ES-I3 (cell line): Measurements from ENCODE around the gene FMO1.

Experiments
- H3K36me3 ChIP-seq: 2 replicates; pipeline ENCODE4 v1.6.1; 2013; ENCODE audit warnings: mild to moderate bottlenecking, low read length, control low read depth, moderate library complexity; ENCODE audit not compliant: insufficient read depth
- H3K4me1 ChIP-seq: 2 replicates; pipeline ENCODE4 v1.6.1; 2013; ENCODE audit warnings: mild to moderate bottlenecking, control low read depth, low read length; ENCODE audit not compliant: insufficient read depth
- H3K9ac ChIP-seq: 2 replicates; pipeline ENCODE4 v1.6.1; 2013; ENCODE audit warnings: low read depth, mild to moderate bottlenecking, low read length, moderate library complexity
- H3K9me3 ChIP-seq: 2 replicates; pipeline ENCODE4 v1.6.1; 2013; ENCODE audit warnings: mild to moderate bottlenecking, low read length, moderate library complexity; ENCODE audit not compliant: control insufficient read depth, insufficient read depth

The FMO1 gene, protein sequence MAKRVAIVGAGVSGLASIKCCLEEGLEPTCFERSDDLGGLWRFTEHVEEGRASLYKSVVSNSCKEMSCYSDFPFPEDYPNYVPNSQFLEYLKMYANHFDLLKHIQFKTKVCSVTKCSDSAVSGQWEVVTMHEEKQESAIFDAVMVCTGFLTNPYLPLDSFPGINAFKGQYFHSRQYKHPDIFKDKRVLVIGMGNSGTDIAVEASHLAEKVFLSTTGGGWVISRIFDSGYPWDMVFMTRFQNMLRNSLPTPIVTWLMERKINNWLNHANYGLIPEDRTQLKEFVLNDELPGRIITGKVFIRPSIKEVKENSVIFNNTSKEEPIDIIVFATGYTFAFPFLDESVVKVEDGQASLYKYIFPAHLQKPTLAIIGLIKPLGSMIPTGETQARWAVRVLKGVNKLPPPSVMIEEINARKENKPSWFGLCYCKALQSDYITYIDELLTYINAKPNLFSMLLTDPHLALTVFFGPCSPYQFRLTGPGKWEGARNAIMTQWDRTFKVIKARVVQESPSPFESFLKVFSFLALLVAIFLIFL

DNA sequence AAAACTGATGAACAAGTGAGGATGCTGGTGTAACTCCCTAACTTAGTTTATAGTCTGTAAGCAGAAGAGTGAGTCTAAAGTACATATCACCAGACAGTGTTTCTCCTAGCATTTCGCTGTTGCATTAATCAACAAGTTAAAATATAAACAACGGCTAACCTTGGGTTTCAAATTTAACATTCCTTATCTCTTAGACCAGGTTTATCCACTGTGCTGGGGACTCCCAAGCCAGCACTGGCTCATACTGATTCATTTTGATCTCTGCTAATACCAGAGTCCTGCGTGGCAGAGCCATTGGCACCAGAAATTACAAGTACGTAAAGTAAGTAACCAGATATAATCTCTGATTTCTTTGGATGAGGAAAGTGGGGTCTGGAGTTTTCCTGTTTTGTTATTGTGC lies at the start of gene FMO1:
FMO1 (plus strand) TSS at position 193 of the 400 bp plus-strand sequence. CDS start 9,594 bp downstream, outside the sequence.
- Histone ChIP-seq H3K36me3 (no peaks in the 10 kb centered on the region), H3K9me3 (no peaks in the 10 kb centered on the region), H3K9ac (no peak within 1 kb of the TSS), H3K4me1 (no peaks in the 10 kb centered on the region)

DNA sequence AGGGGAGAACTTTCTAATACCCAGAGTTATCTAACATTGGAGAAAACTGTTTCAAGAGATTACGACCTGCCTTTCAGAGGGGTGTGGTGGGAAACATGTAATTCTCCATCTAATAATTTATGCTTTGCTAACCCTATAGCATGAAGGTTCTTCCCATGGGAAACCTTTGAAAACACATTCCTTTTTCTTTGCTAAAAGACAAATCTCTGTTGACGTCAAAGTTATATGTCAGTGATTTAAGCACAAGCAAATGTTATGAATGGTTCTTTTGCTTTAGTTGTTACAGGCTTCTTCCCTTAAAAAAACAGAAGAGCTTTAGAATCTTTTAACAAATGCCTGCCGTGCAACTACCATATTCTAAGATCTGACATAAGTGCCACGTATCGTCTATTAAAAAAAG lies 44.0 kb upstream of the FMO1 start:
- Histone ChIP-seq H3K9me3 (no peaks in the 10 kb centered on the region), H3K36me3 (no peaks in the 10 kb centered on the region), H3K4me1 (no peaks in the 10 kb centered on the region), H3K9ac (no peak overlapping the region)

DNA sequence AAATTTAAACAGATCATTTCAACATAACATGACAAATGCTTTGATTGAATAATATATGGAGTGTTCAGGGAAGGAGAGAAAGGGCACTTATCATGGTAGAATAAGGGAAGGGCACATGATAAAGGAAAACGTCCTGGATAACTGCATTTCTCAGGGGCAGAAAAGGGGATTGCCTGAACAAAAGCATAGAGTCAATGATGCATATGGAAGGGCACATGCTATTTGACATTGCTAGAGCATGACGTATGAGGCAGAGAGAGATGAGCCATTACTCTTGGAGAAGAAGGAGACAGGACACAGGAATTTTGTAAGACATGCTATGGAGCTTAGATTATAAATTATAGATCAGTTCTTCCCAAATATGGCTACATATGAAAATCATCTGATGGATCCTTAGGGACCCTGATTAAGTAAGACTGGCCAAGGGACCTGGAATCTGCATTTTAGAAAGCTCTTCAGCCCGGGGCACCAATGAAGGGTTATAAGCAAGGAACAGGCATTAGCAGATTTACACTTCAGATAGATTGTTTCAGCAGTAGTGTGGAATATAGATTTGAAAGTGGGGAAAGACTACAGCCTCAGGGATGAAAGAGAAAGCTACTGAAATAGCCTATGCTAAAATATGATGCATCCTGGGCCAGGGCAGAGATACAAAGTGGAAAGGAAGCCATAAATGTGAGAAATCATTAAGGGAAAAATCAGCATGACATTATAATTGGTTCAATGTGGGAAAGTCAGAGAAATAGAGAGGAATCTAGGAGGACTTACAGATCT lies 41.9 kb upstream of the FMO1 start:
- no peaks in the 10 kb centered on the region for H3K9me3 ChIP-seq
- no peaks in the 10 kb centered on the region for H3K36me3 ChIP-seq
- peaks cover 6% of the 10 kb centered on the region for H3K4me1 ChIP-seq
- no peak overlapping the region for H3K9ac ChIP-seq

DNA sequence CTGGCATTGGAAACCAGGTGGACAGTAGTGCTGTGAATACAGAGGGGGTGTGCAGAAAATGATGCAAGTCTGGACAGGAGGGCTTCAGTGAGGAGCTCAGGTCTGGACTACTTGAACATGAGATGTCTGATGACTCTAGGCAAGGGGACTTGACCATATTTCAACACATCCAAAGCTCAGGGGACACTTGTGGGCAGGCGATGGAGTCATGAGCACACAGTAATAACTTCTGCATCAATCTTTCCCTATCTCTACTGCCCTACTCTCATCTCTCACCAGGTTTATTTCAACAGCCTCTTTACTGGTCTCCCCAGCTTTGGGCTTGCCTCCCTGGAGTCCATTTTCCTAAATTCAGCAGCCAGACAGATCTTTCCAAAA lies 41.3 kb upstream of the FMO1 start:
- Histone ChIP-seq H3K9me3 (no peaks in the 10 kb centered on the region), H3K9ac (no peak overlapping the region), H3K4me1 (peaks cover 6% of the 10 kb centered on the region), H3K36me3 (no peaks in the 10 kb centered on the region)

DNA sequence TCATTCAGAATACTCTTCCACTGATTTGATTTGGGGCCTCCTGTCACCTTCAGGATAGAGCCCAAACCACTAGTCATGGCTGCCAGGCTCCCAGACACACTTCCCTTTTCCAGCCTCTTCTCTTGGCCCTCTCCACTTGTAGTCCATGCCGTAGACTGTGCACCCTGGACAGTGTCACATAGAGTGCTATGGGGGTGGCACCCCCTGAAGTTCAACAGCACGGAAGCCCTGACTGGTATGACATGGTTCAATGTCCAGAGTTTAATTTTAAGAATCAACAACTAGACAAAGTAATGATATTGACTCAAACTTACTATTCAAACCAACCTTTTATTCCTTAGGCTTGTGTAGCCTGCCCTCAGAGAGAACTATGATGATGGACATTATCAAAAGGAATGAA lies 40.9 kb upstream of the FMO1 start:
- Histone ChIP-seq H3K9ac (no peak overlapping the region), H3K9me3 (no peaks in the 10 kb centered on the region), H3K4me1 (peaks cover 6% of the 10 kb centered on the region), H3K36me3 (no peaks in the 10 kb centered on the region)

DNA sequence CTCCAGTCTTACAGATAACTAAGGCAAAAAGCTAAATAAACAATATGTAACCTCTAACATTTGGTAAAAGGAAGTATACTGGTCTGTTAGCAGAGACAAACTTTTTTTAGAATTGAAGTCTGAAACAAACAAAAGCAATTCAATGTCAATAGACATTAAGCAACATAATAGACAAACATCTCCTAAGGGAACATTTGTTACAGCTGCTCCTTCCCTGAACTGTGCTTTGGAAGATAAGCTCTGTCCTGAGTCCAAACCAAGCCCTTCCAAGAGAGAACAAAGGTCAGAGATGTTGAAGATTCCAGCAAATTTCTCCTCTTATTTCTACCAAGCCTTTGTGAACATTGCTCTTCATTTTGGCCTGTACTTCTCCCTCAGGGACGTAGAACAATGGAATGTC lies 37.9 kb upstream of the FMO1 start:
- Histone ChIP-seq H3K36me3 (no peaks in the 10 kb centered on the region), H3K9me3 (no peaks in the 10 kb centered on the region), H3K4me1 (peaks cover 6% of the 10 kb centered on the region), H3K9ac (no peak overlapping the region; the same call in 1 of the 2 replicates)

DNA sequence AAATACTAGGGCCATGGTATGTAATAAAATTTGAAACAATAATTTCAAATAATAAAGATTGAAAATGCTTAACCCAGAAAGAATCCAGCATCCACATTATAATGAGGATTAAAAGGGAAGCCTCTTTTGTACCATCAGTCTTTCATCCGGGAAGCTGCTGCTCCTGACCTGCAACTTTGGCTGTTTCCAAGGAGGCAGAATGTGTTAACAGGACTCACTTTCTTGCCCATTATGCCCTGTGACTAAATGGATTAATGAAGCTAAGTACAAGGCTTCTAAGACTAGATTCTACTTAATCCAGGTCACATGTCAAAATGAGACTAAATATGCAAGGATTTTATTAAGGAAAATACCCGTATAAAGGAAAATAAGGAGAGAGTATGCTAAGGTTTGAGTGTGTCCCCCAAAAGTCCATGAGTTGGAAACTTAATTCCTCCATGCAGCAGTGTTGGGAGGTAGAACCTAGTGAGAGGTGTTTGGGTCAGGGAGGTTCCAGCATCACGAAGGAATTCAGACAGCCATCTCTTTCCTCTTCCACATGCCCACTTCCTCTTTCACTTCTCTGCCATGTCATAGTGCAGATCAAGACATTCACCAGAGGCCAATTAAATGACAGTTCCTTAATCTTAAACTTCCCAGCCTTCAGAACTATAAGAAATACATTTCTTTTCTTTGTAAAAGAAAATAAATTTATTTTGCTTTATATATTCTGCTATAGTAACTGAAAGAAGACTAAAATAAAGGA lies 35.5 kb upstream of the FMO1 start:
- no peak overlapping the region for H3K9ac ChIP-seq
- no peaks in the 10 kb centered on the region for H3K9me3 ChIP-seq
- H3K4me1 ChIP-seq: peaks cover 6% of the 10 kb centered on the region
- no peaks in the 10 kb centered on the region for H3K36me3 ChIP-seq

DNA sequence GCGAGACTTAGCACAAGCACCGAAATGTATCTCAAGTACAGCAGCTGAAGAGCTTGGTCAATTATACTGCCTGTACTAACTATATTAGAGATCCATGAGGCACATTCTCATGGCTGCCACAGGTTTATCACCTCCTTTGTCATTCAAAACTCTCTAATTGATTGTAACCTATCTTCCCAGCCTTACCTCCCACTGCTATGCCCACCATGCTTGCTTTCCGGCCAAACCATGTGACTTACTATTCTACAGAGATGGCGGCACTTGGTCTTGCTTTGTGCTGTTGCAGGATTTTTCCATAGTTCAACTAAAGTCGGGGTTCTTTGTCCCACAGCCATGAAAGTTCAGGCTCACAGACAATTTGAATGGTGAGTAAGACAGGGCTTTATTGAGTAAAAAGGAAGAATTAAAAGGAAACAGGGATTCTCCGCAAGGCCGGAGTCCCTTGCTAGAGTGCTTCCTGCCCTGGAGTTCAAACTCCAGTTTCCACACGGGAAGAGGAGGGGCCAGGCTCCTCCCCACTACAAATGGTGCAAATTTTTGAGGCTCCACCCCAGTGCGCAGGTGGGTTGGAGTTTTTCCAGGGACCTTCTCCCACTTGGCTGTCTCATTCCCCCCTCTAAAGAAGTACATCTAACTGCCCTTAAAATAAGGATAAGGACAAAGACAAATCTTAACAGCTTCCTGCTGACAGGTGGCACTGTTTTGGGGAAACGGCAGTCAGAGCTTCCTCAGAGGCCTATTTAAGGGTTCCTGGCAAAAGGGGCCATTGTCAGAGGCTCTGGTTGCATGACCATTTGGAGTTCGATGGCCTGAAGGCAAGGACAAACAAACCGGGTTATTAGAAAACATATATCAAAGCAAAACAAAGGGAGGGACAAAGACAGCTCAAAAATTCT lies 34.5 kb upstream of the FMO1 start:
- Histone ChIP-seq H3K4me1 (peaks cover 12% of the 10 kb centered on the region), H3K9ac (no peak overlapping the region), H3K9me3 (no peaks in the 10 kb centered on the region), H3K36me3 (no peaks in the 10 kb centered on the region)

DNA sequence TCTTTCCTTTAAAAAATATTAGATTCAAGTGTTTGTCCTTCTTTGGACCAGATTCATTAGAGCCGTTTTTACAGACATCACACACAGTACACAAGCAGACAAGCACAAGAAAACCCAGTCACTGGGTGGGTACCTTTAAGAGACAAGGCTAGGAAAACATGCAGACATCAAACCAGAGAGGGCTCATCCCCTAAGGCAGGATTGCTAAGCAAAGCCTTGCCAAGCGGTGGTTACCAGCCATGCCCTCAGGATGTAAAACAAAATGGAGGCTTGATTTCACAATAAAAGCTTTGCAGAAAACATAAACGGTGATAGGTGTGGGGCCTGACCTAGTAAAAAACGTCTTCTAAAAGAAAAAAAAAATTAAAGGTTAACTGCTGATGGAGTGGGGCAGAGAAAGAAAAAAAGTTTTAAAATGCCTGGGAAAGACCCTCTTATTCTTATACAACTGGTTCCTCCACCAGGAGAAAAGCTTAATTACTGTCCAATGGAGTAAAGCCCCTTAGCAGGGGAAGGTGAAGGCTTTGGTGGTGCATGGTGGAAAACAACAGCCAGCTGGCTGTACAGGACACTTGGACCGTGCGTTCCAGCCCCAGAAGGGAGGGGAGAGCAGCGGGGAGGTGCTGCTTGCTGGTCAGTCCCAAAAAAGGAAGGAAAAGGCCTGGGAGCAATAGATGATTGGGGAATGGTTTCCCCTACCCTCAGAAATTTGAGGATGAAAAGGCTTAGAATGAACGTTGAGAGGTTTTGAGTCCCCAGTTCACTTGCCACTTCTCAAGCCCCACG lies 30.4 kb upstream of the FMO1 start:
- Histone ChIP-seq H3K4me1 (peaks cover 28% of the 10 kb centered on the region), H3K9me3 (no peaks in the 10 kb centered on the region), H3K9ac (no peak overlapping the region), H3K36me3 (no peaks in the 10 kb centered on the region)

DNA sequence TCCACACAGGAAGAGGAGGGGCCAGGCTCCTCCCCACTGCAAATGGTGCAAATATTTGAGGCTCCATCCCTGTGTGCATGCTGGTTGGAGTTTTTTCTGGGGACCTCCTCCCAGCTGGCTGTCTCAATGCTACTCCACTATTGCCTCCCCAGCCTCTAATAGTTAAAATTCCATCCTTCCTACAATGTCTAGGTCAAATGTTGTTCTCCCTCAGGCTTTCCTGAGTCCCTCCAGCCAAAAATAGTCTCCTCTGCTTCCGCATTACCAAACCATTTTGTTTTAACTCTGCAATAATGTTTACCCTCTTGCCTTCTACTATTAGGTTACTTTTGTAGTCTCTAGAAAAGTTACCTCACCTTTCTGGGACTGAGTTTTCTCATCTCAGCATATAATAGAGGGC lies 29.6 kb upstream of the FMO1 start:
- Histone ChIP-seq H3K9ac (no peak overlapping the region), H3K36me3 (no peaks in the 10 kb centered on the region), H3K9me3 (no peaks in the 10 kb centered on the region), H3K4me1 (peaks cover 33% of the 10 kb centered on the region)

DNA sequence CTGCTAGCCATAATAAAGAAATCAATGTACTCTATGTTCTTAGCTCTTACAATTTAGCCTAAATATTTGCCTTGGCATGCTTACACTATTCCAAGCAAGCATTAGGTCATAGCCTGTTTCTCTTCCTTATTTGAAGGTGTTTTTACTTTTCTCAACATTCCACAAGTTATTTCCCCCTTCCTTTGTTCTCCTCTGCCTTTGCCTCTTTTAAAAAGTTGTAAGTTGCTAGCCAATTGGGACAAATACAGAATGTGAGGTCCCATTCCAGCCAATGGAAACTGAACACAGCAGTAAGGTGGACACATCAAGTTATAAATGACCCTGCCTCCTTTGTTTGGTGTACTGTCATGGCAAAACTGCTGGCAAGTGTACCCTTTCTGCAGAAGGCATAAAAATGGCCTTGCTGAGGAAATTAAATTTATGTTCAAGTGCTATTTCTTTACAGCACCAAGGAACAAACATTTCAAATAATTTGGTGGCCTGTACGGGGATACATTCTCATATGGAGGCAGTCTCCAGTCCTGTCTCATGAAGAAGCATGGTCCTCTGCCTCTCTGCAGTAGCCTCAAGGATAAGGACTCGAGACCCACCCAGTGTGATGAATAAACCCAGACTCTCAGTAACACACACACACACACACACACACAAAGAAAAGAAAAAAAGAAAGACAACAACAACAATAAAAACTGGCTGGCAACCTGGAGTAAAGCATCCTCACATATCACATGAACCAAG lies 28.8 kb upstream of the FMO1 start:
- Histone ChIP-seq H3K4me1 (peaks cover 33% of the 10 kb centered on the region), H3K36me3 (no peaks in the 10 kb centered on the region), H3K9ac (peak overlapping the region; percentile 59; the same call in 1 of the 2 replicates), H3K9me3 (no peaks in the 10 kb centered on the region)

DNA sequence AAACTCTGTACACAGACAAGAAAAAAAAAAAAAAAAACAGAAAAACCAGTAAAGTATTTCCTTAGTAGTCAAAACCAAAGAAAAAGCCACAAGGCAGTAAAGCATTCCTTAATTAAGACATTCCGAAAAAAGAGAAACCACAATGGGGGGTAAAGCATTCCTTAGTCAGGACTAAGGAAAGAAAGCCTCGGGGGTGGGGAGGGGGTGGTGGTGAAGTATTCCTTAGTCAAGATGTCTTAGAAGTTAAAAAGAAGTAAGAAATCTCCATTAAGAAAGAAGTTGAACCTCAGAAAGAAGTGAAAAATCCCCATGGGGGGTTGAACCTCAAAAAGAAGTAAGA lies 28.2 kb upstream of the FMO1 start:
- peak overlapping the region; percentile 59; the same call in 1 of the 2 replicates for H3K9ac ChIP-seq
- H3K9me3 ChIP-seq: no peaks in the 10 kb centered on the region
- peaks cover 33% of the 10 kb centered on the region for H3K4me1 ChIP-seq
- H3K36me3 ChIP-seq: no peaks in the 10 kb centered on the region
